OCI-LY7 (cell line): ENCODE results near the gene DDRGK1. TPM values are rescaled to one million over a fixed set of nuclear protein-coding genes. Genes with fewer than 3 reads are reported as not detected.
A peak's percentile ranks its signal among the peaks of the same experiment; 100 is the strongest.

Experiments used
- BruUV-seq: library from RNA; stranded (reverse); fragments of 400-500 nt; replicated peaks from 2 replicates; lab custom pipeline; 2021; lab: Mats Ljungman, UMichigan
- CTCF ChIA-PET: fragments of 300-600 bp; sonication (Branson Sonifier 250); formaldehyde crosslinking; loops from one replicate; lab custom pipeline; 2022; ENCODE audit warnings: antibody characterized with exemption; ENCODE audit not compliant: unreplicated experiment; lab: Charles Lee
- POLR2A ChIA-PET: fragments of 300-600 bp; sonication (Branson Sonifier 250); formaldehyde crosslinking; loops from one replicate; lab custom pipeline; 2022; ENCODE audit warnings: antibody characterized with exemption; lab: Charles Lee
- DNase-seq: peaks from one replicate; pipeline ENCODE4 v3.0.0-alpha.2; 2015; ENCODE audit warnings: low spot score
- H2AFZ ChIP-seq: fragments of 200-600 bp; sonication (generic), shearing (Covaris generic); 2 replicates; pipeline ENCODE4 v1.6.1; 2014; ENCODE audit warnings: mild to moderate bottlenecking, antibody characterized with exemption, low read length, moderate library complexity
- H3K27ac ChIP-seq: fragments of 200-600 bp; sonication (generic); 2 replicates; pipeline ENCODE4 v1.5.1; 2014; ENCODE audit warnings: mixed run types, low read depth, mild to moderate bottlenecking, moderate library complexity, low read length, inconsistent platforms; ENCODE audit not compliant: poor library complexity, severe bottlenecking
- H3K36me3 ChIP-seq: fragments of 200-600 bp; sonication (generic); 2 replicates; pipeline ENCODE4 v1.6.1; 2014; ENCODE audit warnings: mild to moderate bottlenecking, antibody characterized with exemption, low read length, moderate library complexity, mixed read lengths; ENCODE audit not compliant: insufficient read depth
- H3K4me1 ChIP-seq: fragments of 200-600 bp; sonication (generic); 2 replicates; pipeline ENCODE4 v1.5.1; 2014; ENCODE audit warnings: mild to moderate bottlenecking, low read length; ENCODE audit not compliant: insufficient read depth, poor library complexity, severe bottlenecking
- H3K4me2 ChIP-seq: fragments of 200-600 bp; sonication (generic); 2 replicates; pipeline ENCODE4 v1.6.1; 2014; ENCODE audit warnings: mild to moderate bottlenecking, low read length
- H3K4me3 ChIP-seq: fragments of 200-600 bp; sonication (generic); 2 replicates; pipeline ENCODE4 v1.5.1; 2014; ENCODE audit warnings: mild to moderate bottlenecking, low read depth, low read length; ENCODE audit not compliant: poor library complexity, severe bottlenecking
- H3K79me2 ChIP-seq: fragments of 200-600 bp; sonication (generic); 2 replicates; pipeline ENCODE4 v1.6.1; 2016; ENCODE audit warnings: low read depth, mild to moderate bottlenecking, low read length, moderate library complexity, mixed read lengths; ENCODE audit not compliant: insufficient read depth
- H3K9me2 ChIP-seq: fragments of 200-600 bp; sonication (generic); 2 replicates; pipeline ENCODE4 v1.6.1; 2016; ENCODE audit warnings: mild to moderate bottlenecking, low read length, mixed read lengths; ENCODE audit not compliant: insufficient read depth
- H3K9me3 ChIP-seq: fragments of 200-600 bp; sonication (generic); 2 replicates; pipeline ENCODE4 v1.6.1; 2014; ENCODE audit warnings: mild to moderate bottlenecking, mixed run types, low read length, mixed read lengths
- H4K20me1 ChIP-seq: fragments of 200-600 bp; sonication (generic); 2 replicates; pipeline ENCODE4 v1.6.1; 2014; ENCODE audit warnings: mild to moderate bottlenecking, antibody characterized with exemption, low read length, moderate library complexity, mixed read lengths; ENCODE audit not compliant: insufficient read depth
- EZH2phosphoT487 ChIP-seq: fragments of 200-600 bp; sonication (generic); IDR thresholded peaks from 2 replicates; pipeline ENCODE4 v1.6.1; 2018; ENCODE audit warnings: low read depth, borderline replicate concordance, mild to moderate bottlenecking, mixed run types, antibody characterized with exemption, low read length, moderate library complexity, mixed read lengths
- intact Hi-C: fragments of 100-400 bp; cut with micrococcal nuclease; formaldehyde crosslinking; loops from one replicate; pipeline ENCODE4 v1.10.0; 2022; ENCODE audit not compliant: unreplicated experiment
- total RNA-seq, 2 experiments: library from RNA; depleted of rRNA in 1 of 2; stranded (reverse); fragments of >200 nt in 1 of 2; shearing (Covaris generic) in 1 of 2; gene quantifications; 2 replicates each; pipeline ENCODE4 v1.2.3, GENCODE V29; 2014 to 2022
- TF ChIP-seq, protein P1 (sequence below): fragments of 200-600 bp; sonication (generic); conservative IDR thresholded peaks from 2 replicates; pipeline ENCODE4 v1.5.1; 2014; ENCODE audit warnings: mild to moderate bottlenecking, antibody characterized with exemption, low read length, moderate library complexity, mixed read lengths

DDRGK1 gene
- total RNA-seq, 2 experiments from 2014 or later, result 37.7 to 55.0 TPM

DNA sequence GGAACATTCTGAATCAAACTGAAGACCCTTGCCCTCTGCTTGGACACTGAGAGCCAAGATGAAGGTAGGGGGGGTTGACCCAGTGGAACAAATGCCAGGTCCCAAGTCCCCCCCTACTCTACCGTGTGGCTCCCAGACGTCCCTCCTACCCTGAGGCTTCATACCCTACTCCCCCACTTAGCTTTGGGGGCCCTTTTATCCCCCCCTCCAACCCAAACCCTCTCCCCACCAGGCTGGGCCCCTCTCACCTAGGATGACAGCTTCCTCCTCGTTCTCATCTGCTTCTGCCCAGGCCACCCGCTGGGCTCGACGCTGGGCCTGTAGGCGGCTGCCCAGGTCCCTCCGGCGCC is 1.5 kb downstream of the DDRGK1 start:
- ChIA-PET CTCF (no interaction called here), POLR2A (interaction anchor here (1.0 to 1.1 kb wide), 2 partner anchors 18 to 45 kb away, joined by 3 read pairs; no protein-coding TSS in a partner anchor)
- peaks cover 35% of the 10 kb centered on the region for H3K36me3 ChIP-seq
- H3K4me1 ChIP-seq, result peaks cover 11% of the 10 kb centered on the region
- intact Hi-C loops, result loop anchor here (5.0 to 10.0 kb wide), 2 partner anchors 46 to 548 kb away; partner anchors contain the start of genes FASTKD5, NOP56 and UBOX5
- H3K9me3 ChIP-seq, result no peaks in the 10 kb centered on the region
- peak overlapping the region; percentile 92 for H3K4me3 ChIP-seq
- H3K9me2 ChIP-seq, result no peaks in the 10 kb centered on the region
- no peak overlapping the region for H2AFZ ChIP-seq
- peak overlapping the region; percentile 96 for H3K4me2 ChIP-seq
- TF ChIP-seq EZH2phosphoT487, result no peak
- TF ChIP-seq, protein P1, sequence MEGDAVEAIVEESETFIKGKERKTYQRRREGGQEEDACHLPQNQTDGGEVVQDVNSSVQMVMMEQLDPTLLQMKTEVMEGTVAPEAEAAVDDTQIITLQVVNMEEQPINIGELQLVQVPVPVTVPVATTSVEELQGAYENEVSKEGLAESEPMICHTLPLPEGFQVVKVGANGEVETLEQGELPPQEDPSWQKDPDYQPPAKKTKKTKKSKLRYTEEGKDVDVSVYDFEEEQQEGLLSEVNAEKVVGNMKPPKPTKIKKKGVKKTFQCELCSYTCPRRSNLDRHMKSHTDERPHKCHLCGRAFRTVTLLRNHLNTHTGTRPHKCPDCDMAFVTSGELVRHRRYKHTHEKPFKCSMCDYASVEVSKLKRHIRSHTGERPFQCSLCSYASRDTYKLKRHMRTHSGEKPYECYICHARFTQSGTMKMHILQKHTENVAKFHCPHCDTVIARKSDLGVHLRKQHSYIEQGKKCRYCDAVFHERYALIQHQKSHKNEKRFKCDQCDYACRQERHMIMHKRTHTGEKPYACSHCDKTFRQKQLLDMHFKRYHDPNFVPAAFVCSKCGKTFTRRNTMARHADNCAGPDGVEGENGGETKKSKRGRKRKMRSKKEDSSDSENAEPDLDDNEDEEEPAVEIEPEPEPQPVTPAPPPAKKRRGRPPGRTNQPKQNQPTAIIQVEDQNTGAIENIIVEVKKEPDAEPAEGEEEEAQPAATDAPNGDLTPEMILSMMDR, result no peak
- DNase-seq, result no peak
- no peak overlapping the region for H3K27ac ChIP-seq
- no peaks in the 10 kb centered on the region for H4K20me1 ChIP-seq
- H3K79me2 ChIP-seq, result peaks cover 18% of the 10 kb centered on the region; the same call in 1 of the 2 replicates
- BruUV-seq, result no TSS peak

DNA sequence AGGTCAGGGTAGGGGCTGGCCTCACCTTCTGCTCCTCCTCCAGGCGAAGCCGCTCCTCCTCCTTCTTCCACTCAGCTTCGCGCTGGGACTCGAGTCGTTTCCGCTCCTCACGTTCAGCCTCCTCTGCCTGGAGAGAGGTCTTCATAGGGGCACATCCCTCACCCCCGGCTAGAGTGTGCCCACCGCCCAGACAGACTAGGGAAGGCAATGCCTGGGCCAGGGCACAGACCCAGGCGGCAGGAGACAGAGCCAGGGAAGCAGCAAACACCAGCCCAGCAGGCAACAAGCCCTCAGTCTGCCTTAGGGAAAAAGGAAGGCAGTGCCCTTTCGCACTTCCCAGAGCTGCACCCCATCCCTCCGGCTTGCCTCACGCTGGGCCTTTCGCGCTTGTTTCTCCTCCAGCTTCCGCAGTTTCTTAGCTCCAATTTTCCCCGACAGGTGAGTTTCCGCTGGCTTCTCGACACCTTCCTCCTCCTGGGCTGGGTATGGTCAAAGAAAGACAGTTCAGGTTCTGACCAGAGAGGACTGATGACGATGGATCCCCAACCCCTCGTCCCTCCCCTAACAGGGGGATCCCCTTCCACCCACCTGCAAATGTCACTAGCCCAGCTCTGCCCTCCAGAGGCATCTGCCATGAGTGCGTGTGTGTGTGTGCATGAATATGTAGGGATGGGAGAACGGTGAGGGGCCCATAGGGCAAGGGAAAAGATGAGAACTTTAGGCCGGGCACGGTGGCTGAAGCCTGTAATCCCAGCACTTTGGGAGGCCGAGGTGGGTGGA is 4.3 kb downstream of the DDRGK1 start:
- Histone ChIP-seq H4K20me1 (no peaks in the 10 kb centered on the region), H3K9me2 (no peaks in the 10 kb centered on the region), H2AFZ (no peak overlapping the region), H3K36me3 (peaks cover 54% of the 10 kb centered on the region), H3K4me3 (no peak overlapping the region), H3K79me2 (peaks cover 18% of the 10 kb centered on the region; the same call in 1 of the 2 replicates), H3K4me1 (peaks cover 11% of the 10 kb centered on the region), H3K9me3 (no peaks in the 10 kb centered on the region), H3K27ac (no peak overlapping the region), H3K4me2 (no peak overlapping the region)
- no TSS peak for BruUV-seq
- intact Hi-C loops, result loop anchor here (5.0 to 10.0 kb wide), 2 partner anchors 43 to 545 kb away; partner anchors contain the start of genes FASTKD5, NOP56 and UBOX5
- CTCF ChIA-PET, result no interaction called here
- no peak for DNase-seq
- POLR2A ChIA-PET, result interaction anchor here (0.7 kb wide), 1 partner anchor 672 kb away, joined by 3 read pairs; no protein-coding TSS in a partner anchor
- TF ChIP-seq, protein P1, result no peak
- TF ChIP-seq EZH2phosphoT487, result no peak

DNA sequence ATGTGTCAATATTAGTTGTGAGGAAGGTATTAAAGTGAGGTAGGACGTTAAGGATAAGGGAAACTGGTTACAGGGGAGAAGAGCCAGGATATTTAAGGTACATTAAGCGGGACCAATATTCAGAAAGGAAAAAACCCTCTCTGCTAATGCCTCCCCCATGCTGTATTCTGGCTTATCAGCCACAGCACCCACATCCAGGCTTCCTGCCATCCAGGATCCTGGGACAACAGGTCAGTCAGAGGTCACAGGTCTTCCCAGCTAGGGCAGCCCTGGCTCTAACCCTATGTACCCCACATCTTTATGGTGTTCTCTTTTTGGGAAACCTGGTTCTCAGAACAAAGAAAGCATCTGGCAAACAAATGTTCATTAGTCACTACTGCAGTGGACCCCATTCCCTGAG is 5.3 kb downstream of the DDRGK1 start:
- intact Hi-C loops, result no loop called here
- H3K9me3 ChIP-seq, result no peaks in the 10 kb centered on the region
- ChIA-PET POLR2A (no interaction called here), CTCF (no interaction called here)
- no peak overlapping the region for H3K4me3 ChIP-seq
- no peak for DNase-seq
- TF ChIP-seq, protein P1, result no peak
- TF ChIP-seq EZH2phosphoT487, result no peak
- peaks cover 11% of the 10 kb centered on the region for H3K4me1 ChIP-seq
- no peaks in the 10 kb centered on the region for H4K20me1 ChIP-seq
- H2AFZ ChIP-seq, result no peak overlapping the region
- BruUV-seq, result TSS peak; percentile 17
- H3K9me2 ChIP-seq, result no peaks in the 10 kb centered on the region
- no peak overlapping the region for H3K27ac ChIP-seq
- H3K4me2 ChIP-seq, result no peak overlapping the region
- peaks cover 18% of the 10 kb centered on the region; the same call in 1 of the 2 replicates for H3K79me2 ChIP-seq
- H3K36me3 ChIP-seq, result peaks cover 64% of the 10 kb centered on the region
